Heart right ventricle (tissue), 16 donors: ENCODE measurements around the gene PHF24. TPM values are rescaled to one million over a fixed set of nuclear protein-coding genes. Genes with fewer than 3 reads are reported as not detected.

Source experiments
- ATAC-seq, 8 donors: fragments of 200-7000 bp; cut with Tn5 transposase; one replicate each; pipeline ENCODE4 v1.9.1; 2020; ENCODE audit warnings: mild to moderate bottlenecking in 8 of 8, moderate library complexity in 8 of 8, moderate number of reproducible peaks in 1 of 8
- DNase-seq, 2 donors: peaks; one replicate each; pipeline ENCODE4 v3.0.0-alpha.2; 2020
- H3K27ac ChIP-seq, 10 donors: fragments of 200-600 bp; sonication (generic) in 2 of 10; one replicate each; pipeline versions ENCODE4 v1.5.0 to v1.8.0; 2020 to 2022; ENCODE audit warnings: mild to moderate bottlenecking in 3 of 10
- H3K27me3 ChIP-seq, 7 donors: fragments of 200-600 bp; one replicate each; pipeline ENCODE4 v1.8.0; 2021 to 2022; ENCODE audit warnings: mild to moderate bottlenecking in 2 of 7
- H3K36me3 ChIP-seq, 9 donors: fragments of 200-600 bp; sonication (generic) in 1 of 9; one replicate each; pipeline versions ENCODE4 v1.5.0 to v1.8.0; 2020 to 2022; ENCODE audit warnings: mild to moderate bottlenecking in 2 of 9
- H3K4me1 ChIP-seq, 9 donors: fragments of 200-600 bp; sonication (generic) in 1 of 9; one replicate each; pipeline versions ENCODE4 v1.5.0 to v1.8.0; 2020 to 2022; ENCODE audit warnings: mild to moderate bottlenecking in 4 of 9
- H3K4me3 ChIP-seq, 10 donors: fragments of 200-600 bp; sonication (generic) in 2 of 10; one replicate each; pipeline versions ENCODE4 v1.5.0 to v1.8.0; 2020 to 2022; ENCODE audit warnings: mild to moderate bottlenecking in 7 of 10, moderate library complexity in 2 of 10
- H3K9me3 ChIP-seq, 11 donors: fragments of 200-600 bp in 10 of 11; sonication (generic) in 2 of 11; one replicate each; pipeline versions ENCODE4 v1.5.0 to v1.8.0; 2013 to 2022; ENCODE audit warnings: mild to moderate bottlenecking in 2 of 11, control low read depth in 1 of 11, moderate library complexity in 1 of 11
- WGBS, 2 donors: extraction: QIAGEN DNeasy Blood & Tissue Kit; methylation state at CpG; one replicate each; pipeline ENCODE4 v1.1.7; 2013; ENCODE audit warnings: inconsistent platforms in 1 of 2; 5-methylcytosine and 5-hydroxymethylcytosine counted together
- intact Hi-C, 10 donors: fragments of 100-400 bp; cut with DNase I; formaldehyde crosslinking; loops; one replicate each; pipeline versions ENCODE4 v1.11.1 to v1.14.2; 2022
- polyA plus RNA-seq, 2 donors: library from polyadenylated mRNA; stranded (reverse); fragments of 200-250 nt; gene quantifications; one replicate each; pipeline ENCODE4 v1.2.3, GENCODE V29; 2013
- total RNA-seq, 10 donors: library from RNA; stranded (reverse); fragmentation: NEBNext Ultra II Directional in 3 of 10; extraction: Animal tissue kit (Norgen Biotek cat#: 25700) in 3 of 10; gene quantifications; one replicate each; pipeline versions ENCODE4 v1.2.1 to v1.2.4, GENCODE V29; 2021 to 2023
- TF ChIP-seq, protein P1 (sequence below), 9 donors: fragments of 200-600 bp; sonication (generic) in 2 of 9; IDR thresholded peaks; one replicate each; pipeline versions ENCODE4 v1.5.0 to v1.8.0; 2021 to 2022; ENCODE audit warnings: antibody characterized with exemption in 9 of 9, mild to moderate bottlenecking in 5 of 9, moderate library complexity in 1 of 9
- donor health status: Arrhythmogenic right ventricular cardiomyopathy.
- donor health status: ischemic (EF 13 %, LVEDD 7.1; RV severe dilation, severe dysfunction).
- donor health status: healthy with polysubstance abuse.
- donor health status: DM: no; HTN: yes; CAD: no.
- donor health status: DM: no; HTN: no; CAD: no.
- donor health status: ischemic (EF 25% LVEDD 6.9; RV normal size, moderate dysfunction).
- donor health status: ischemic (EF 25% LVEDD 5.7; RV mildly dilated, moderate dysfunction).
- donor health status: healthy.
- donor health status: DM: yes; HTN: yes; CAD: no.
- donor health status: Ischemic cardiomyopathy.
- donor health status: ischemic (EF 35%, LVEDD 5.7; RV mildly dilated, moderate dysfunction).
- donor health status: nonischemic (EF 11% LVEDD 7.7; RV severe dilation, severe dysfunction).
- donor health status: DM: yes; HTN: yes; CAD: no.
- donor health status: PGD.
- donor health status: ischemic (EF 29% LVEDD 5.4; RV normal size, mild dysfunction).
- donor health status: nonischemic (EF 23%, LVEDD 6.1; RV moderate dilation, normal function).

Gene PHF24
- total and polyA plus RNA-seq, 12 donors = 0.07 to 2.2 (median 0.30) TPM

DNA sequence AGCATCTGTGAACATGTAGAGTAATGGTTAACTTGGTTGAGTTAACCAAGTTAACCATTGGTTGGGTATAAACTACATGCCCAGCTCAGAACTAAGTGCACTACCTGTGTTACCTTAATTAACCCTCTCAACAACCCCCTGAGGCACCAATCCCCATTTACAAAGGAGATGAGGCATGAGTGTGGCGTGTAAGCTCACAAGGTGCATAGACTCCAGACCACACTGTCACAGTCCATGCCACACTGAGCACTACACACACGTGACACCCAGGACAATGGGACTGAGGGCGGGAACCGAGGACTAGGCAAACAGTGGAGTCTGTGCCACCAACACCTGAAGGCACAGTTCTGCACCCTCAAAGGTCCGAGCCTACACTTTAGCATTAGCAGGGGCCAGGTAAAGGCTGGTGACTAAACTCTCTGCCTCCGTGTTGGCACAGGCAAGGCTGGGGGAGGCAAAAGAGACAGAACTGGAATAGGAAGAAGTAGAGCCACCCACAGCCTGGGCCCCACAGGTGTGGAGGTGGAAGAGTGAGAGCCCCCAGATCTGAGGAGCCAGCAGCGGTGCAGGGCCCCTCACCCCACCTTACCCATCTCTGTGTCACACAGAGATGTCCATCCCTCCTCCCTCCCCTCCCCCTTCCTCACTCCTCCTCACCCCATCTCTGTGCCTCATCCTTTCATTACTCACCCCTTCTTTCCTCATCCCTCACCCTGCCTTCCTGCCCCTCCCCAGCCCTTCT lies 29.2 kb downstream of the PHF24 start:
- H3K27ac ChIP-seq = no peak overlapping the region
- ATAC-seq = no peak
- WGBS, 2 donors = 81 to 84% methylated on average over 7 of the region's 7 CpGs
- intact Hi-C loops = loop anchor here in 5 of 10 donors (5.0 to 10.0 kb wide), 5 partner anchors 85 to 497 kb away; partner anchors contain the start of genes VCP (in 2 of the 5) and PIGO (in 1 of the 5)
- no peaks in the 10 kb centered on the region for H3K27me3 ChIP-seq
- H3K4me1 ChIP-seq = peaks cover 4 to 61% (median 30%) of the 10 kb centered on the region in 9 donors
- TF ChIP-seq, protein P1, sequence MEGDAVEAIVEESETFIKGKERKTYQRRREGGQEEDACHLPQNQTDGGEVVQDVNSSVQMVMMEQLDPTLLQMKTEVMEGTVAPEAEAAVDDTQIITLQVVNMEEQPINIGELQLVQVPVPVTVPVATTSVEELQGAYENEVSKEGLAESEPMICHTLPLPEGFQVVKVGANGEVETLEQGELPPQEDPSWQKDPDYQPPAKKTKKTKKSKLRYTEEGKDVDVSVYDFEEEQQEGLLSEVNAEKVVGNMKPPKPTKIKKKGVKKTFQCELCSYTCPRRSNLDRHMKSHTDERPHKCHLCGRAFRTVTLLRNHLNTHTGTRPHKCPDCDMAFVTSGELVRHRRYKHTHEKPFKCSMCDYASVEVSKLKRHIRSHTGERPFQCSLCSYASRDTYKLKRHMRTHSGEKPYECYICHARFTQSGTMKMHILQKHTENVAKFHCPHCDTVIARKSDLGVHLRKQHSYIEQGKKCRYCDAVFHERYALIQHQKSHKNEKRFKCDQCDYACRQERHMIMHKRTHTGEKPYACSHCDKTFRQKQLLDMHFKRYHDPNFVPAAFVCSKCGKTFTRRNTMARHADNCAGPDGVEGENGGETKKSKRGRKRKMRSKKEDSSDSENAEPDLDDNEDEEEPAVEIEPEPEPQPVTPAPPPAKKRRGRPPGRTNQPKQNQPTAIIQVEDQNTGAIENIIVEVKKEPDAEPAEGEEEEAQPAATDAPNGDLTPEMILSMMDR (IDR thresholded peaks at IDR 0.05) = no peak
- H3K9me3 ChIP-seq = no peaks in the 10 kb centered on the region
- DNase-seq = no peak
- no peak overlapping the region for H3K4me3 ChIP-seq
- no peaks in the 10 kb centered on the region for H3K36me3 ChIP-seq

DNA sequence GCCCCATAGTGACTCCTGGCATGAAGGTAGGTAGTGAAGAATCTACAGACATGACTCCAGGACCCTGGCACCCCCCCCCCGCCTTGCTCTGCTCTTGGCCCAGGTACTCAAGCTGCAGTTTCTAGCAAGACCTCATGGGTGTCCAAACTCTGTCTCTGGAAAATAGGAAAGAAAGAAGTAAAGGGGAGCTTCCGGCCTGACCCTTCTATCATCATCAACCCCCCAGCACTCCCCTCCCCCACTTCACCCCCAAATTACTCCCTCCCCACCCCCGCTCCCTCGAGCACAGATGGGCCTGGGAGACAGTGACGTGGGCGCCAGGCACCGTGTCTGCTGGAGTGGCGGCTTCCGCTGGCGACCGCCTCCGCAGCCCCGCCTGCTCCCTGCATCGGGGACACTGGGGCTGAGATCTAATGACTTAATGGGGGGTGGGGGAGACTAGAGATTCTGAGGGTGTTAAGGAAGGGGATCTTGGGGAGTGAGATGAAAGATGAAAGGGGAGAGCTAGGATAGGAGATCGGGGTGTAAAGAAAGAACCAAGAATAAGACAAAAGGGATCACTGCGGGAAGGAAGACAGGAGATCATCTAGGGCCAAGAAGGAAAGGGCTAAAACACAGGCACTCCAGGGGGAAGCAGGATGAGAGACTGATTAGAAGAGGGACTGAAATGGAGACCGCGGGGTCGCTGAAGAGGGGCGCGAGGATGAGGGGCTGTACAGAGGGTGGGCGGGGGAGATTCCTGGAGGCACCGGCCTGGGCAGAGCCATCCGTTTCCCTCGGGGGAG lies 30.3 kb downstream of the PHF24 start:
- 15 to 16% methylated on average over 25 of the region's 25 CpGs for WGBS, 2 donors
- peak overlapping the region; percentile 37 to 91 (median 77) for H3K4me3 ChIP-seq
- DNase-seq = peak in 1 of 2 donors; percentile 64
- no peaks in the 10 kb centered on the region for H3K9me3 ChIP-seq
- H3K4me1 ChIP-seq = peaks cover 14 to 61% (median 40%) of the 10 kb centered on the region in 9 donors
- intact Hi-C loops = loop anchor here in 5 of 10 donors (5.0 to 10.0 kb wide), 5 partner anchors 84 to 496 kb away; partner anchors contain the start of genes VCP (in 2 of the 5) and PIGO (in 1 of the 5)
- H3K27ac ChIP-seq = peak overlapping the region; percentile 44 to 98 (median 88)
- H3K36me3 ChIP-seq = no peaks in the 10 kb centered on the region
- no peak for ATAC-seq
- no peaks in the 10 kb centered on the region for H3K27me3 ChIP-seq
- TF ChIP-seq, protein P1 (IDR thresholded peaks at IDR 0.05) = no peak

DNA sequence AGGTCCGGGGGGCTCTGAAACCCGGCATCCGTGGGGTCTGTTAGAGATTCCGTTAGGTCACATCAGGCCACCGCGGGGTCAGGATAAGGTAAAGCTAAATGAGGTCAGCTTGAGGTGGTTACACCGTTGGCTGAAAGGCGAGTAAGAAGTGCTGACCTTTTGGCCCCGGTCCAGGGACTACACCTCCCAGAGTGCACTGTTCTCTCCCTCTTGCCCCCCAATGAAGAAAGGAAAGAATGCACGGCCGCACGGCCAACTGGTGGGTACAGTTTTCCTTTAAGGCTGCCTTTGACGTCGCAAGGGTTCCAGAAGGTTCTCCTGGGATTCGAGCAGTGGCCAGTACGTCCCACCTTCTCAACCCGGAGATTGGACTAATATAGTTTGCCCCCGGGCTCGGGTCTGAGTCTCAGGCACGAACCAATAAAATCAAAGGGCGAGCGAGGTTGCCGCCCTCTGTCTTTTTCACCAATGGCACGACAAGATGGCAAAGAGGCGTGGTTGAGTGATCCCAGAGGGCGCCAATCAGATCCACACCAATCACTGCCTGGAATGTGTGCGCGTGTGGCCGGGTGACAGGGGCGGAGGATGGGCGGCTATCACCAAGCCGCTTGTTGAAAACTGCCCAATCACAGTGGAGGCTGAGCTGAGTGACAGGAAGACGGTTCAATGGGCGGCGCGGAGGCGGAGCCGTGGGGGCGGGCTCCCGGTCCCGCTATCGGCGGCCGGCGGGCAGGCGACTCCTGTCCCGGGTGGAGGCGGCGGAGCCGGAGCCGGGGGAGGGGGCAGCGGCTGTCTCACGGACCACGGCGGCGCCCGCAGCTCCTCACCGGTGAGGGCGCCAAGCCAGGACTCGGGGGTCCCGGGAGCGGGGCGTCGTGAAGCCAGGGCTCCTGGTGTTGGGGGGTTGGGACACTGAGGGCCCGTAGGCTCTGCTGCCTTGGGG lies 31.2 kb downstream of the PHF24 start, which contains the start of gene DNAJB5:
Gene DNAJB5, plus strand, starts transcription at position 743 of the 943 bp plus-strand sequence. CDS start 886 bp downstream, outside the sequence.
- DNase-seq = peak; percentile 97 to 100
- peaks cover 19 to 62% (median 49%) of the 10 kb centered on the region in 9 donors for H3K4me1 ChIP-seq
- 0% methylated on average over 65 of the region's 65 CpGs for WGBS, 2 donors

More for the DNA sequence above, 31.2 kb downstream of the PHF24 start, which contains the start of gene DNAJB5:
- intact Hi-C loops = loop anchor here in 5 of 10 donors (5.0 to 10.0 kb wide), 5 partner anchors 83 to 496 kb away; partner anchors contain the start of genes VCP (in 2 of the 5) and PIGO (in 1 of the 5)
- Histone ChIP-seq H3K27me3 (no peaks in the 10 kb centered on the region), H3K27ac (peak within 1 kb of the TSS; percentile 72 to 99 (median 94)), H3K4me3 (peak within 1 kb of the TSS; percentile 37 to 91 (median 77)), H3K9me3 (no peaks in the 10 kb centered on the region), H3K36me3 (no peaks in the 10 kb centered on the region)
- TF ChIP-seq, protein P1 (IDR thresholded peaks at IDR 0.05) = no peak
- peak; percentile 80 to 90 (median 84) for ATAC-seq
